WTC11 (cell line): ENCODE results near the gene APOA1.

Source experiments
- ATF3 ChIP-seq: sonication (generic); formaldehyde crosslinking; conservative IDR thresholded peaks from 2 replicates; pipeline ENCODE4 v1.8.1; 2022; ENCODE audit warnings: mild to moderate bottlenecking, missing genetic modification reagents
- CTCF ChIP-seq: fragments of 200-600 bp; IDR thresholded peaks from 2 replicates; pipeline ENCODE4 v1.8.0; 2022; ENCODE audit warnings: antibody characterized with exemption
- E2F1 ChIP-seq: sonication (generic); formaldehyde crosslinking; IDR thresholded peaks from 2 replicates; pipeline ENCODE4 v1.8.0; 2022; ENCODE audit warnings: mild to moderate bottlenecking, missing genetic modification reagents
- FOXP1 ChIP-seq: sonication (generic); formaldehyde crosslinking; IDR thresholded peaks from 2 replicates; pipeline ENCODE4 v1.8.0; 2022; ENCODE audit warnings: missing genetic modification reagents, mild to moderate bottlenecking, moderate library complexity, borderline replicate concordance
- GRHL2 ChIP-seq: fragments of 250-450 bp; sonication (Bioruptor Pico); IDR thresholded peaks from 2 replicates; pipeline ENCODE4 v1.8.0; 2022; ENCODE audit warnings: mild to moderate bottlenecking, moderate library complexity; ENCODE audit not compliant: insufficient replicate concordance, severe bottlenecking
- HMGA2 ChIP-seq: fragments of 250-450 bp; sonication (Bioruptor Pico); IDR thresholded peaks from 2 replicates; pipeline ENCODE4 v1.4.0; 2021; ENCODE audit warnings: mild to moderate bottlenecking, moderate library complexity
- RELA ChIP-seq: sonication (generic); formaldehyde crosslinking; IDR thresholded peaks from 2 replicates; pipeline ENCODE4 v1.8.1; 2022; ENCODE audit warnings: missing genetic modification reagents, mild to moderate bottlenecking, borderline replicate concordance
- ZNF138 ChIP-seq: sonication (generic); formaldehyde crosslinking; conservative IDR thresholded peaks from 2 replicates; pipeline ENCODE4 v1.8.1; 2022; ENCODE audit warnings: mild to moderate bottlenecking, moderate library complexity, missing genetic modification reagents

- TF ChIP-seq CTCF, result no peak
- TF ChIP-seq ZNF138 (CRISPR knock-in tag), result no peak
- no peak for TF ChIP-seq HMGA2 (CRISPR knock-in tag)
- TF ChIP-seq GRHL2, result no peak
- no peak for TF ChIP-seq E2F1 (CRISPR knock-in tag)
- no peak for TF ChIP-seq RELA (CRISPR knock-in tag)
- no peak for TF ChIP-seq ATF3 (CRISPR knock-in tag)
- TF ChIP-seq FOXP1 (CRISPR knock-in tag), result no peak
These were observed 10.0 kb downstream of the APOA1 start for GRCh38 chr11:116827461-116827860.
